ENCODE results near the gene APOBEC3A.

APOBEC3A gene

GRCh38 chr22:38930512-38930911 is 26.9 kb upstream of the APOBEC3A start:
- Histone ChIP-seq H3K9me3 (ENCODE audit: control insufficient read depth, insufficient read depth, low read depth, low read length) (no peaks in the 10 kb centered on the region), H3K27me3 (ENCODE audit: control insufficient read depth, insufficient read depth, low read length) (peaks cover 3% of the 10 kb centered on the region; the same call in 1 of the 2 replicates), H3K4me1 (ENCODE audit: control insufficient read depth, insufficient read depth, low read length) (peaks cover 4% of the 10 kb centered on the region; the same call in 1 of the 2 replicates), H3K4me3 (ENCODE audit: low read depth, low read length) (no peak overlapping the region), H3K27ac (ENCODE audit: low read depth, low read length) (no peak overlapping the region), H3K9ac (ENCODE audit: low read length) (no peak overlapping the region), H3K36me3 (ENCODE audit: control insufficient read depth, insufficient read depth, low read length) (no peaks in the 10 kb centered on the region)

GRCh38 chr22:38935023-38935422 is 22.4 kb upstream of the APOBEC3A start:
- no peak overlapping the region for H3K9ac ChIP-seq (ENCODE audit: low read length)
- H3K27me3 ChIP-seq (ENCODE audit: control insufficient read depth, insufficient read depth, low read length) = no peaks in the 10 kb centered on the region
- no peaks in the 10 kb centered on the region for H3K4me1 ChIP-seq (ENCODE audit: control insufficient read depth, insufficient read depth, low read length)
- H3K27ac ChIP-seq (ENCODE audit: low read depth, low read length) = no peak overlapping the region
- H3K36me3 ChIP-seq (ENCODE audit: control insufficient read depth, insufficient read depth, low read length) = no peaks in the 10 kb centered on the region
- H3K9me3 ChIP-seq (ENCODE audit: control insufficient read depth, insufficient read depth, low read depth, low read length) = no peaks in the 10 kb centered on the region
- H3K4me3 ChIP-seq (ENCODE audit: low read depth, low read length) = no peak overlapping the region

GRCh38 chr22:38935616-38936015 is 21.8 kb upstream of the APOBEC3A start:
- no peak overlapping the region for H3K4me3 ChIP-seq (ENCODE audit: low read depth, low read length)
- no peak overlapping the region for H3K27ac ChIP-seq (ENCODE audit: low read depth, low read length)
- H3K9ac ChIP-seq (ENCODE audit: low read length) = no peak overlapping the region
- H3K27me3 ChIP-seq (ENCODE audit: control insufficient read depth, insufficient read depth, low read length) = no peaks in the 10 kb centered on the region
- no peaks in the 10 kb centered on the region for H3K36me3 ChIP-seq (ENCODE audit: control insufficient read depth, insufficient read depth, low read length)
- H3K4me1 ChIP-seq (ENCODE audit: control insufficient read depth, insufficient read depth, low read length) = no peaks in the 10 kb centered on the region
- no peaks in the 10 kb centered on the region for H3K9me3 ChIP-seq (ENCODE audit: control insufficient read depth, insufficient read depth, low read depth, low read length)

GRCh38 chr22:38936562-38936961 is 20.8 kb upstream of the APOBEC3A start:
- Histone ChIP-seq H3K27me3 (ENCODE audit: control insufficient read depth, insufficient read depth, low read length) (no peaks in the 10 kb centered on the region), H3K36me3 (ENCODE audit: control insufficient read depth, insufficient read depth, low read length) (no peaks in the 10 kb centered on the region), H3K9me3 (ENCODE audit: control insufficient read depth, insufficient read depth, low read depth, low read length) (no peaks in the 10 kb centered on the region), H3K4me3 (ENCODE audit: low read depth, low read length) (no peak overlapping the region), H3K9ac (ENCODE audit: low read length) (no peak overlapping the region), H3K27ac (ENCODE audit: low read depth, low read length) (no peak overlapping the region), H3K4me1 (ENCODE audit: control insufficient read depth, insufficient read depth, low read length) (no peaks in the 10 kb centered on the region)

- Histone ChIP-seq H3K27me3 (ENCODE audit: control insufficient read depth, insufficient read depth, low read length) (no peaks in the 10 kb centered on the region), H3K4me1 (ENCODE audit: control insufficient read depth, insufficient read depth, low read length) (no peaks in the 10 kb centered on the region), H3K27ac (ENCODE audit: low read depth, low read length) (no peak overlapping the region), H3K9me3 (ENCODE audit: control insufficient read depth, insufficient read depth, low read depth, low read length) (no peaks in the 10 kb centered on the region), H3K9ac (ENCODE audit: low read length) (no peak overlapping the region), H3K4me3 (ENCODE audit: low read depth, low read length) (no peak overlapping the region), H3K36me3 (ENCODE audit: control insufficient read depth, insufficient read depth, low read length) (no peaks in the 10 kb centered on the region)
These were observed 20.4 kb upstream of the APOBEC3A start for GRCh38 chr22:38937036-38937435.

- Histone ChIP-seq H3K4me1 (ENCODE audit: control insufficient read depth, insufficient read depth, low read length) (no peaks in the 10 kb centered on the region), H3K9ac (ENCODE audit: low read length) (no peak overlapping the region), H3K36me3 (ENCODE audit: control insufficient read depth, insufficient read depth, low read length) (no peaks in the 10 kb centered on the region), H3K4me3 (ENCODE audit: low read depth, low read length) (no peak overlapping the region), H3K27ac (ENCODE audit: low read depth, low read length) (no peak overlapping the region), H3K9me3 (ENCODE audit: control insufficient read depth, insufficient read depth, low read depth, low read length) (no peaks in the 10 kb centered on the region), H3K27me3 (ENCODE audit: control insufficient read depth, insufficient read depth, low read length) (no peaks in the 10 kb centered on the region)
These were observed 19.9 kb upstream of the APOBEC3A start for GRCh38 chr22:38937541-38937940.

- H3K36me3 ChIP-seq (ENCODE audit: control insufficient read depth, insufficient read depth, low read length) = no peaks in the 10 kb centered on the region
- H3K27me3 ChIP-seq (ENCODE audit: control insufficient read depth, insufficient read depth, low read length) = no peaks in the 10 kb centered on the region
- no peaks in the 10 kb centered on the region for H3K9me3 ChIP-seq (ENCODE audit: control insufficient read depth, insufficient read depth, low read depth, low read length)
- no peak overlapping the region for H3K4me3 ChIP-seq (ENCODE audit: low read depth, low read length)
- no peaks in the 10 kb centered on the region; the same call in 1 of the 2 replicates for H3K4me1 ChIP-seq (ENCODE audit: control insufficient read depth, insufficient read depth, low read length)
- no peak overlapping the region for H3K9ac ChIP-seq (ENCODE audit: low read length)
- no peak overlapping the region for H3K27ac ChIP-seq (ENCODE audit: low read depth, low read length)
These were observed 19.2 kb upstream of the APOBEC3A start for GRCh38 chr22:38938221-38938620.

GRCh38 chr22:38938925-38939324 is 18.5 kb upstream of the APOBEC3A start:
- H3K36me3 ChIP-seq (ENCODE audit: control insufficient read depth, insufficient read depth, low read length) = no peaks in the 10 kb centered on the region
- no peak overlapping the region for H3K4me3 ChIP-seq (ENCODE audit: low read depth, low read length)
- no peaks in the 10 kb centered on the region for H3K27me3 ChIP-seq (ENCODE audit: control insufficient read depth, insufficient read depth, low read length)
- H3K27ac ChIP-seq (ENCODE audit: low read depth, low read length) = no peak overlapping the region
- no peak overlapping the region for H3K9ac ChIP-seq (ENCODE audit: low read length)
- H3K9me3 ChIP-seq (ENCODE audit: control insufficient read depth, insufficient read depth, low read depth, low read length) = no peaks in the 10 kb centered on the region
- no peaks in the 10 kb centered on the region; the same call in 1 of the 2 replicates for H3K4me1 ChIP-seq (ENCODE audit: control insufficient read depth, insufficient read depth, low read length)

- H3K36me3 ChIP-seq (ENCODE audit: control insufficient read depth, insufficient read depth, low read length) = no peaks in the 10 kb centered on the region
- H3K4me3 ChIP-seq (ENCODE audit: low read depth, low read length) = no peak overlapping the region
- H3K27ac ChIP-seq (ENCODE audit: low read depth, low read length) = no peak overlapping the region
- no peaks in the 10 kb centered on the region; the same call in 1 of the 2 replicates for H3K4me1 ChIP-seq (ENCODE audit: control insufficient read depth, insufficient read depth, low read length)
- no peaks in the 10 kb centered on the region for H3K27me3 ChIP-seq (ENCODE audit: control insufficient read depth, insufficient read depth, low read length)
- no peak overlapping the region for H3K9ac ChIP-seq (ENCODE audit: low read length)
- no peaks in the 10 kb centered on the region for H3K9me3 ChIP-seq (ENCODE audit: control insufficient read depth, insufficient read depth, low read depth, low read length)
These were observed 16.5 kb upstream of the APOBEC3A start for GRCh38 chr22:38940811-38941384.

- Histone ChIP-seq H3K27me3 (ENCODE audit: control insufficient read depth, insufficient read depth, low read length) (no peaks in the 10 kb centered on the region), H3K27ac (ENCODE audit: low read depth, low read length) (no peak overlapping the region), H3K36me3 (ENCODE audit: control insufficient read depth, insufficient read depth, low read length) (no peaks in the 10 kb centered on the region), H3K9ac (ENCODE audit: low read length) (no peak overlapping the region), H3K4me3 (ENCODE audit: low read depth, low read length) (no peak overlapping the region), H3K9me3 (ENCODE audit: control insufficient read depth, insufficient read depth, low read depth, low read length) (no peaks in the 10 kb centered on the region), H3K4me1 (ENCODE audit: control insufficient read depth, insufficient read depth, low read length) (peaks cover 2% of the 10 kb centered on the region)
These were observed 15.9 kb upstream of the APOBEC3A start for GRCh38 chr22:38941488-38941987.

GRCh38 chr22:38942702-38943101 is 14.7 kb upstream of the APOBEC3A start:
- Histone ChIP-seq H3K36me3 (ENCODE audit: control insufficient read depth, insufficient read depth, low read length) (no peaks in the 10 kb centered on the region), H3K9ac (ENCODE audit: low read length) (no peak overlapping the region), H3K27me3 (ENCODE audit: control insufficient read depth, insufficient read depth, low read length) (no peaks in the 10 kb centered on the region), H3K27ac (ENCODE audit: low read depth, low read length) (no peak overlapping the region), H3K4me3 (ENCODE audit: low read depth, low read length) (no peak overlapping the region), H3K4me1 (ENCODE audit: control insufficient read depth, insufficient read depth, low read length) (peaks cover 7% of the 10 kb centered on the region), H3K9me3 (ENCODE audit: control insufficient read depth, insufficient read depth, low read depth, low read length) (no peaks in the 10 kb centered on the region)
